Thyroid gland (tissue), 4 donors: Measurements from ENCODE around the gene HTD2.

Experiments used
- POLR2A ChIP-seq, 2 donors: fragments of 450-650 bp; IDR thresholded peaks; one replicate each; pipeline ENCODE4 v1.6.1; 2017; ENCODE audit warnings: antibody characterized with exemption in 2 of 2, mild to moderate bottlenecking in 2 of 2, moderate library complexity in 1 of 2
- TF ChIP-seq, protein P1 (sequence below), 6 experiments: fragments of 200-600 bp in 3 of 6; fragments of 450-650 bp in 3 of 6; sonication (generic) in 3 of 6; IDR thresholded peaks; one replicate each; pipeline ENCODE4 v1.5.1; 2016 to 2019; ENCODE audit warnings: antibody characterized with exemption in 6 of 6, mild to moderate bottlenecking in 2 of 6, inconsistent platforms in 1 of 6, moderate library complexity in 1 of 6

- TF ChIP-seq, protein P1, sequence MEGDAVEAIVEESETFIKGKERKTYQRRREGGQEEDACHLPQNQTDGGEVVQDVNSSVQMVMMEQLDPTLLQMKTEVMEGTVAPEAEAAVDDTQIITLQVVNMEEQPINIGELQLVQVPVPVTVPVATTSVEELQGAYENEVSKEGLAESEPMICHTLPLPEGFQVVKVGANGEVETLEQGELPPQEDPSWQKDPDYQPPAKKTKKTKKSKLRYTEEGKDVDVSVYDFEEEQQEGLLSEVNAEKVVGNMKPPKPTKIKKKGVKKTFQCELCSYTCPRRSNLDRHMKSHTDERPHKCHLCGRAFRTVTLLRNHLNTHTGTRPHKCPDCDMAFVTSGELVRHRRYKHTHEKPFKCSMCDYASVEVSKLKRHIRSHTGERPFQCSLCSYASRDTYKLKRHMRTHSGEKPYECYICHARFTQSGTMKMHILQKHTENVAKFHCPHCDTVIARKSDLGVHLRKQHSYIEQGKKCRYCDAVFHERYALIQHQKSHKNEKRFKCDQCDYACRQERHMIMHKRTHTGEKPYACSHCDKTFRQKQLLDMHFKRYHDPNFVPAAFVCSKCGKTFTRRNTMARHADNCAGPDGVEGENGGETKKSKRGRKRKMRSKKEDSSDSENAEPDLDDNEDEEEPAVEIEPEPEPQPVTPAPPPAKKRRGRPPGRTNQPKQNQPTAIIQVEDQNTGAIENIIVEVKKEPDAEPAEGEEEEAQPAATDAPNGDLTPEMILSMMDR (IDR thresholded peaks at IDR 0.05): peak in 2 of 6 experiments; percentile 16 to 39
- peak; percentile 62 to 87 for TF ChIP-seq POLR2A (IDR thresholded peaks at IDR 0.05)
These were observed 26.4 kb downstream of the HTD2 start, which contains the start of gene PXK for GRCh38 chr3:58332575-58333188.
